Retinal pigment epithelial cell (primary cell): ENCODE data around the gene GRAP2.

Source experiments
- DNase-seq: peaks from one replicate; pipeline ENCODE4 v3.0.0-alpha.2; 2010; ENCODE audit warnings: low read depth
- H3K4me3 ChIP-seq: 2 replicates; pipeline ENCODE4 v1.5.1; 2011; ENCODE audit warnings: mild to moderate bottlenecking, low read length, control low read depth, moderate library complexity
- CTCF ChIP-seq: conservative IDR thresholded peaks from 2 replicates; pipeline ENCODE4 v1.5.1; 2011; ENCODE audit warnings: low read depth, low read length, control low read depth, inconsistent platforms

GRAP2 gene

GRCh38 chr22:40020956-40021355 lies 120.1 kb downstream of the GRAP2 start:
- no peak overlapping the region for H3K4me3 ChIP-seq
- no peak for DNase-seq
- no peak for TF ChIP-seq CTCF

GRCh38 chr22:40021401-40022000 lies 120.6 kb downstream of the GRAP2 start:
- TF ChIP-seq CTCF: no peak
- no peak overlapping the region for H3K4me3 ChIP-seq
- no peak for DNase-seq

- H3K4me3 ChIP-seq: no peak overlapping the region
- no peak for DNase-seq
- no peak for TF ChIP-seq CTCF
These were observed 121.8 kb downstream of the GRAP2 start for GRCh38 chr22:40022536-40023240.
